HCT116 (cell line): ENCODE data around the gene FARP1. TPM values are rescaled to one million over a fixed set of nuclear protein-coding genes. Genes with fewer than 3 reads are reported as not detected.

Experiments used
- ATAC-seq: fragments of 200-7000 bp; cut with Tn5 transposase; 2 replicates; pipeline ENCODE4 v1.9.1; 2020; ENCODE audit warnings: mild to moderate bottlenecking, moderate library complexity
- BruUV-seq: library from RNA; stranded (reverse); fragments of 400-500 nt; replicated peaks from 2 replicates; lab custom pipeline; 2021; lab: Mats Ljungman, UMichigan
- CTCF ChIA-PET: fragments of 300-600 bp; sonication (Branson Sonifier 250); formaldehyde crosslinking; loops from one replicate; lab custom pipeline; 2021; ENCODE audit warnings: antibody characterized with exemption; lab: Charles Lee
- POLR2A ChIA-PET: fragments of 300-600, 350-600 bp; sonication (Branson Sonifier 250); formaldehyde crosslinking; loops from one replicate; lab custom pipeline; 2021; ENCODE audit warnings: antibody characterized with exemption; lab: Charles Lee
- RAD21 ChIA-PET, 2 experiments: fragments of 300-600 bp; sonication (Branson Sonifier 250); formaldehyde crosslinking; loops; one replicate each; lab custom pipeline; 2023; ENCODE audit warnings: low total read pairs in 2 of 2; ENCODE audit not compliant: uncharacterized antibody in 2 of 2, unreplicated experiment in 2 of 2, low non-redundant PET in 1 of 2; lab: Charles Lee
- DNase-seq: peaks from one replicate; pipeline ENCODE4 v3.0.0-alpha.2; 2010; ENCODE audit warnings: low read depth, low spot score
- H2AFZ ChIP-seq: fragments of 200-600 bp; shearing (Covaris generic), sonication (generic); 2 replicates; pipeline ENCODE4 v1.6.1; 2017; ENCODE audit warnings: low read depth, mixed run types, mixed read lengths, antibody characterized with exemption, low read length; ENCODE audit not compliant: poor library complexity, severe bottlenecking
- H3K27ac ChIP-seq: 2 replicates; pipeline ENCODE4 v1.5.1; 2012; ENCODE audit warnings: low read depth, low read length
- H3K27me3 ChIP-seq: fragments of 200-600 bp; sonication (generic); 2 replicates; pipeline ENCODE4 v1.6.1; 2016; ENCODE audit warnings: mixed run types, low read length, mixed read lengths; ENCODE audit not compliant: insufficient read depth
- H3K36me3 ChIP-seq, 2 experiments: fragments of 200-500 bp in 1 of 2; fragments of 200-600 bp in 1 of 2; sonication (Bioruptor generic) in 1 of 2; sonication (generic) in 1 of 2; 2 replicates each; pipeline versions ENCODE4 v1.5.1 to v1.6.1; 2014 to 2016; ENCODE audit warnings: low read length in 2 of 2, inconsistent platforms in 1 of 2, mixed read lengths in 1 of 2, mixed run types in 1 of 2; ENCODE audit not compliant: insufficient read depth in 2 of 2, control insufficient read depth in 1 of 2
- H3K4me1 ChIP-seq, 2 experiments: fragments of 200-600 bp in 1 of 2; sonication (generic) in 1 of 2; 2 replicates each; pipeline versions ENCODE4 v1.5.1 to v1.6.1; 2012 to 2017; ENCODE audit warnings: low read length in 2 of 2, inconsistent platforms in 1 of 2, mild to moderate bottlenecking in 1 of 2, mixed read lengths in 1 of 2, mixed run types in 1 of 2, moderate library complexity in 1 of 2; ENCODE audit not compliant: insufficient read depth in 2 of 2, control insufficient read depth in 1 of 2
- H3K4me2 ChIP-seq: fragments of 200-600 bp; sonication (generic); 2 replicates; pipeline ENCODE4 v1.6.1; 2017; ENCODE audit warnings: mixed run types, low read length, mixed read lengths
- H3K4me3 ChIP-seq, 2 experiments: fragments of 200-600 bp in 1 of 2; sonication (generic) in 1 of 2; replicated peaks in 1 of 2; 2 replicates each; pipeline ENCODE4 v1.5.1; 2011 to 2016; ENCODE audit warnings: low read length in 2 of 2, control low read depth in 1 of 2, low read depth in 1 of 2, mild to moderate bottlenecking in 1 of 2, mixed read lengths in 1 of 2, mixed run types in 1 of 2
- H3K79me2 ChIP-seq: fragments of 200-600 bp; sonication (generic); 2 replicates; pipeline ENCODE4 v1.6.1; 2017; ENCODE audit warnings: mild to moderate bottlenecking, mixed run types, low read length, moderate library complexity, mixed read lengths; ENCODE audit not compliant: insufficient read depth
- H3K9ac ChIP-seq: fragments of 200-600 bp; sonication (generic); 2 replicates; pipeline ENCODE4 v1.6.1; 2016; ENCODE audit warnings: low read length, mixed read lengths
- H3K9me2 ChIP-seq: fragments of 200-600 bp; sonication (generic), shearing (Covaris generic); 2 replicates; pipeline ENCODE4 v1.6.1; 2017; ENCODE audit warnings: mixed run types, mild to moderate bottlenecking, moderate library complexity; ENCODE audit not compliant: insufficient read depth
- H3K9me3 ChIP-seq, 2 experiments: fragments of 200-500 bp in 1 of 2; fragments of 200-600 bp in 1 of 2; sonication (Bioruptor generic) in 1 of 2; sonication (generic) in 1 of 2; 2 replicates each; pipeline ENCODE4 v1.6.1; 2014 to 2017; ENCODE audit warnings: low read length in 2 of 2, mixed read lengths in 2 of 2, inconsistent platforms in 1 of 2, low read depth in 1 of 2, mild to moderate bottlenecking in 1 of 2, mixed run types in 1 of 2, moderate library complexity in 1 of 2; ENCODE audit not compliant: control insufficient read depth in 1 of 2, insufficient read depth in 1 of 2
- H4K20me1 ChIP-seq: fragments of 200-600 bp; sonication (generic), shearing (Covaris generic); 2 replicates; pipeline ENCODE4 v1.6.1; 2017; ENCODE audit warnings: mixed run types, mild to moderate bottlenecking, moderate library complexity; ENCODE audit not compliant: insufficient read depth
- RAD21 ChIP-seq: IDR thresholded peaks from 2 replicates; pipeline ENCODE4 v1.6.1; 2012; ENCODE audit warnings: low read depth, mild to moderate bottlenecking
- TCF7L2 ChIP-seq: IDR thresholded peaks from 2 replicates; pipeline ENCODE4 v1.7.0; 2011; ENCODE audit warnings: borderline replicate concordance, inconsistent platforms; ENCODE audit not compliant: insufficient read depth, insufficient read length; ENCODE audit errors: extremely low read depth
- ZFX ChIP-seq: fragments of 450-650 bp; IDR thresholded peaks from 2 replicates; pipeline ENCODE4 v1.6.1; 2017
- intact Hi-C: fragments of 100-400 bp; cut with micrococcal nuclease; formaldehyde crosslinking; loops from 2 replicates; pipeline ENCODE4 v1.10.0; 2022
- total RNA-seq: library from RNA; stranded (reverse); gene quantifications from one replicate; pipeline ENCODE4 v1.2.1, GENCODE V29; 2021; ENCODE audit not compliant: unreplicated experiment
- TF ChIP-seq, protein P1 (sequence below): IDR thresholded peaks from 2 replicates; pipeline ENCODE4 v1.6.1; 2012
- TF ChIP-seq, protein P2 (sequence below): IDR thresholded peaks from 2 replicates; pipeline ENCODE4 v1.6.1; 2011; ENCODE audit warnings: mild to moderate bottlenecking, low read length, moderate library complexity; ENCODE audit not compliant: insufficient replicate concordance; ENCODE audit errors: extremely low read depth

The FARP1 gene
- total RNA-seq, 1 experiment from 2014 or later = 30.5 TPM

DNA sequence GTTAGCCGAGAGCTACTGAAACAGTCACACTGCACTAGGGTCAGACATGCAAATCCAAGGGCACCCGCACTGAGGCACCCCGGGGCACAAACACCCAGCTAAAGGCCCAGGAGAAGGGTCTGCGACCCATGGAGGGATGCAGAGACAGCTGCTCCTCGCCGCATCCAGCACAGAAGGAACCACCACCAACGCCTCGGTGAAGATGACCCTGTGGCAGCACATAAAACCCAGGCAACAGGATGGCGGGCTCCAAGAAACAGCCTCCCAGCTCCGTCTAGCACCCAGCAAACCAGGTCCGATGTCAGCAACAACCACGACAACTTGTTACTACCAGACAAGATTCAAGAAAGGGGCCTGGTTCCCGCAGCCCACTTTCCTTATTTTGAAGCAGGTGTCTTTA lies 351.9 kb downstream of the FARP1 start:
- ATAC-seq (no peak), DNase-seq (no peak)
- no TSS peak for BruUV-seq
- Histone ChIP-seq H3K36me3 (no peaks in the 10 kb centered on the region), H3K4me2 (no peak overlapping the region), H2AFZ (no peak overlapping the region), H3K4me1 (peaks cover 0 to 20% of the 10 kb centered on the region in 2 experiments; a peak in 1 of 4 replicates), H3K4me3 (no peak overlapping the region), H3K79me2 (peaks cover 92% of the 10 kb centered on the region), H3K9me3 (no peaks in the 10 kb centered on the region), H3K9me2 (no peaks in the 10 kb centered on the region), H3K9ac (no peak overlapping the region), H4K20me1 (peaks cover 6% of the 10 kb centered on the region; the same call in 1 of the 2 replicates), H3K27me3 (no peaks in the 10 kb centered on the region), H3K27ac (no peak overlapping the region)
- TF ChIP-seq TCF7L2 (no peak), ZFX (no peak), RAD21 (no peak)
- TF ChIP-seq, protein P1, sequence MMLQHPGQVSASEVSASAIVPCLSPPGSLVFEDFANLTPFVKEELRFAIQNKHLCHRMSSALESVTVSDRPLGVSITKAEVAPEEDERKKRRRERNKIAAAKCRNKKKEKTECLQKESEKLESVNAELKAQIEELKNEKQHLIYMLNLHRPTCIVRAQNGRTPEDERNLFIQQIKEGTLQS = no peak
- TF ChIP-seq, protein P2, sequence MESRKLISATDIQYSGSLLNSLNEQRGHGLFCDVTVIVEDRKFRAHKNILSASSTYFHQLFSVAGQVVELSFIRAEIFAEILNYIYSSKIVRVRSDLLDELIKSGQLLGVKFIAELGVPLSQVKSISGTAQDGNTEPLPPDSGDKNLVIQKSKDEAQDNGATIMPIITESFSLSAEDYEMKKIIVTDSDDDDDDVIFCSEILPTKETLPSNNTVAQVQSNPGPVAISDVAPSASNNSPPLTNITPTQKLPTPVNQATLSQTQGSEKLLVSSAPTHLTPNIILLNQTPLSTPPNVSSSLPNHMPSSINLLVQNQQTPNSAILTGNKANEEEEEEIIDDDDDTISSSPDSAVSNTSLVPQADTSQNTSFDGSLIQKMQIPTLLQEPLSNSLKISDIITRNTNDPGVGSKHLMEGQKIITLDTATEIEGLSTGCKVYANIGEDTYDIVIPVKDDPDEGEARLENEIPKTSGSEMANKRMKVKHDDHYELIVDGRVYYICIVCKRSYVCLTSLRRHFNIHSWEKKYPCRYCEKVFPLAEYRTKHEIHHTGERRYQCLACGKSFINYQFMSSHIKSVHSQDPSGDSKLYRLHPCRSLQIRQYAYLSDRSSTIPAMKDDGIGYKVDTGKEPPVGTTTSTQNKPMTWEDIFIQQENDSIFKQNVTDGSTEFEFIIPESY = no peak
- ChIA-PET CTCF (interaction anchor here (1.1 kb wide), 1 partner anchor 11 kb away, joined by 4 read pairs; no protein-coding TSS in a partner anchor), POLR2A (interaction anchor here (0.7 to 2.0 kb wide), 2 partner anchors 10 to 12 kb away, joined by 3 to 8 read pairs; no protein-coding TSS in a partner anchor), RAD21 (no interaction called here)
- intact Hi-C loops = no loop called here
